ENCODE data around the gene TXLNB. TPM values are rescaled to one million over a fixed set of nuclear protein-coding genes. Genes with fewer than 3 reads are reported as not detected.

Gene TXLNB
- total and polyA plus RNA-seq, 2 of the 13 experiments (the other 11 are each of a cell fraction or from before 2014, with no cell fraction given) = not detected

- no peak for TF ChIP-seq TAF1 (CRISPR knock-in tag; IDR thresholded peaks at IDR 0.05)
- peak; percentile 23; the same call in 1 of the 2 replicates for TF ChIP-seq FOSL1 (CRISPR knock-in tag; IDR thresholded peaks at IDR 0.05; ENCODE audit: borderline replicate concordance)
- TF ChIP-seq ZNF543 (CRISPR knock-in tag; IDR thresholded peaks at IDR 0.05) = no peak
- TF ChIP-seq KAT7 (CRISPR knock-in tag; IDR thresholded peaks at IDR 0.05; ENCODE audit: borderline replicate concordance) = no peak
- no peak for TF ChIP-seq ZNF460 (CRISPR knock-in tag; IDR thresholded peaks at IDR 0.05; ENCODE audit: borderline replicate concordance)
- TF ChIP-seq MXD3 (CRISPR knock-in tag; IDR thresholded peaks at IDR 0.05) = no peak
- no peak for TF ChIP-seq TMF1 (CRISPR knock-in tag; IDR thresholded peaks at IDR 0.05; ENCODE audit: low read depth)
- TF ChIP-seq ZNF629 (CRISPR knock-in tag; conservative IDR thresholded peaks at IDR 0.05) = no peak
- TF ChIP-seq AKAP8 (CRISPR knock-in tag; IDR thresholded peaks at IDR 0.05) = no peak
- no peak; the same call in 1 of the 2 replicates for TF ChIP-seq RCOR2 (CRISPR knock-in tag; IDR thresholded peaks at IDR 0.05)
- TF ChIP-seq ZBTB39 (CRISPR knock-in tag; IDR thresholded peaks at IDR 0.05) = no peak
- no peak for TF ChIP-seq KLF6 (CRISPR knock-in tag; IDR thresholded peaks at IDR 0.05)
- TF ChIP-seq ZNF343 (CRISPR knock-in tag; IDR thresholded peaks at IDR 0.05) = no peak
- TF ChIP-seq ZNF549 (CRISPR knock-in tag; IDR thresholded peaks at IDR 0.05) = no peak
- no peak for TF ChIP-seq ZNF451 (CRISPR knock-in tag; IDR thresholded peaks at IDR 0.05)
- TF ChIP-seq SNAPC2 (CRISPR knock-in tag; IDR thresholded peaks at IDR 0.05) = no peak
- TF ChIP-seq ZNF776 (CRISPR knock-in tag; IDR thresholded peaks at IDR 0.05) = no peak
- TF ChIP-seq ZNF816 (CRISPR knock-in tag; IDR thresholded peaks at IDR 0.05; ENCODE audit: borderline replicate concordance) = no peak; the same call in 1 of the 2 replicates
- no peak for TF ChIP-seq ZFP36L2 (CRISPR knock-in tag; IDR thresholded peaks at IDR 0.05)
- TF ChIP-seq THRA (CRISPR knock-in tag; IDR thresholded peaks at IDR 0.05; ENCODE audit: borderline replicate concordance) = no peak
- no peak for TF ChIP-seq ZNF256 (CRISPR knock-in tag; conservative IDR thresholded peaks at IDR 0.05)
- TF ChIP-seq ZZZ3 (CRISPR knock-in tag; IDR thresholded peaks at IDR 0.05; ENCODE audit: borderline replicate concordance) = no peak
- TF ChIP-seq PITX1 (CRISPR knock-in tag; IDR thresholded peaks at IDR 0.05) = 0 out of 2 replicates have a peak, but pooled peaks have one; percentile 19
- TF ChIP-seq RBAK (CRISPR knock-in tag; IDR thresholded peaks at IDR 0.05) = no peak
- TF ChIP-seq DMTF1 (CRISPR knock-in tag; IDR thresholded peaks at IDR 0.05) = no peak
- no peak for TF ChIP-seq ZNF570 (CRISPR knock-in tag; IDR thresholded peaks at IDR 0.05; ENCODE audit: borderline replicate concordance)
- TF ChIP-seq ZNF207 (IDR thresholded peaks at IDR 0.05; ENCODE audit: borderline replicate concordance) = no peak
Observed at GRCh38 chr6:139308936-139309603, 17.3 kb upstream of the TXLNB start (continued).

All from HepG2 (cell line).